HEK293 (cell line): ENCODE data around the gene PTP4A1.

Experiments used
- CTCF ChIA-PET: fragments of 350-600 bp; formaldehyde crosslinking; extraction: SDS; loops from one replicate; lab custom pipeline; 2021; ENCODE audit warnings: antibody characterized with exemption; lab: Yijun Ruan, JAX
- POLR2A ChIA-PET: fragments of 300-600 bp; formaldehyde crosslinking; extraction: SDS; loops from one replicate; lab custom pipeline; 2020; ENCODE audit warnings: antibody characterized with exemption, inconsistent platforms; lab: Yijun Ruan, JAX
- H3K27ac ChIP-seq: fragments of 200-500 bp; sonication (Bioruptor generic); 2 replicates; pipeline ENCODE4 v1.5.1; 2014; ENCODE audit warnings: low read depth, low read length, control low read depth, inconsistent platforms; ENCODE audit errors: extremely low read depth
- H3K36me3 ChIP-seq, 2 experiments: fragments of 200-500 bp in 1 of 2; sonication (Bioruptor generic) in 1 of 2; 1 replicate in 1 of 2; 2 replicates in 1 of 2; pipeline ENCODE4 v1.5.1; 2014 to 2017; ENCODE audit warnings: inconsistent platforms in 2 of 2, low read length in 2 of 2; ENCODE audit not compliant: control insufficient read depth in 2 of 2, insufficient read depth in 1 of 2
- H3K4me1 ChIP-seq: fragments of 200-500 bp; sonication (Bioruptor generic); 2 replicates; pipeline ENCODE4 v1.5.1; 2014; ENCODE audit warnings: mild to moderate bottlenecking, low read length, inconsistent platforms; ENCODE audit not compliant: control insufficient read depth, insufficient read depth
- H3K4me3 ChIP-seq: 2 replicates; pipeline ENCODE4 v1.5.1; 2011; ENCODE audit warnings: low read depth, mild to moderate bottlenecking, control low read depth, low read length, moderate library complexity
- H3K9me3 ChIP-seq: fragments of 200-500 bp; sonication (Bioruptor generic); 2 replicates; pipeline ENCODE4 v1.5.1; 2014; ENCODE audit warnings: low read depth, low read length, inconsistent platforms; ENCODE audit not compliant: control insufficient read depth, insufficient read depth
- KLF9 ChIP-seq: fragments of 450-650 bp; formaldehyde crosslinking; IDR thresholded peaks from 2 replicates; pipeline ENCODE4 v1.5.1; 2016; ENCODE audit warnings: missing biosample characterization, missing genetic modification characterization, low read depth
- ZFP41 ChIP-seq: fragments of 450-650 bp; formaldehyde crosslinking; IDR thresholded peaks from 2 replicates; pipeline ENCODE4 v1.5.1; 2016; ENCODE audit warnings: missing biosample characterization, missing genetic modification characterization, borderline replicate concordance
- ZNF175 ChIP-seq: fragments of 450-650 bp; formaldehyde crosslinking; IDR thresholded peaks from 2 replicates; pipeline ENCODE4 v1.5.1; 2016; ENCODE audit warnings: missing biosample characterization, missing genetic modification characterization
- ZNF24 ChIP-seq: fragments of 450-650 bp; formaldehyde crosslinking; IDR thresholded peaks from 2 replicates; pipeline ENCODE4 v1.5.1; 2016; ENCODE audit warnings: missing biosample characterization, missing genetic modification characterization
- ZNF311 ChIP-seq: fragments of 450-650 bp; formaldehyde crosslinking; IDR thresholded peaks from 2 replicates; pipeline ENCODE4 v1.5.1; 2017; ENCODE audit warnings: missing biosample characterization, missing genetic modification characterization, borderline replicate concordance
- ZNF341 ChIP-seq: fragments of 450-650 bp; formaldehyde crosslinking; IDR thresholded peaks from 2 replicates; pipeline ENCODE4; 2016; ENCODE audit warnings: low read depth, missing biosample characterization, missing genetic modification characterization
- ZNF501 ChIP-seq: fragments of 450-650 bp; formaldehyde crosslinking; IDR thresholded peaks from 2 replicates; pipeline ENCODE4 v1.5.1; 2016; ENCODE audit warnings: missing biosample characterization, missing genetic modification characterization
- ZNF660 ChIP-seq: fragments of 450-650 bp; IDR thresholded peaks from 2 replicates; pipeline ENCODE4 v1.5.1; 2018; ENCODE audit warnings: missing biosample characterization, mild to moderate bottlenecking, missing genetic modification characterization
- ZNF677 ChIP-seq: fragments of 450-650 bp; IDR thresholded peaks from 2 replicates; pipeline ENCODE4 v1.5.0; 2018; ENCODE audit warnings: missing biosample characterization, mild to moderate bottlenecking, missing genetic modification characterization, moderate library complexity
- ZNF707 ChIP-seq: fragments of 450-650 bp; formaldehyde crosslinking; IDR thresholded peaks from 2 replicates; pipeline ENCODE4 v1.5.1; 2016; ENCODE audit warnings: missing biosample characterization, missing genetic modification characterization
- TF ChIP-seq, protein P1 (sequence below): IDR thresholded peaks from 2 replicates; pipeline ENCODE4 v1.6.1; 2011; ENCODE audit warnings: mild to moderate bottlenecking, low read depth, low read length, borderline replicate concordance
- TF ChIP-seq, protein P2 (sequence below): fragments of 450-650 bp; formaldehyde crosslinking; IDR thresholded peaks from 2 replicates; pipeline ENCODE4 v1.5.1; 2016; ENCODE audit warnings: missing biosample characterization, missing genetic modification characterization, low read depth
- TF ChIP-seq, protein P3 (sequence below): fragments of 450-650 bp; formaldehyde crosslinking; optimal IDR thresholded peaks from 2 replicates; pipeline ENCODE3; 2016; ENCODE audit warnings: missing biosample characterization, mild to moderate bottlenecking, missing genetic modification characterization
- TF ChIP-seq, protein P4 (sequence below): fragments of 450-650 bp; formaldehyde crosslinking; IDR thresholded peaks from 2 replicates; pipeline ENCODE4 v1.5.1; 2016; ENCODE audit warnings: missing biosample characterization, missing genetic modification characterization
- TF ChIP-seq, protein P5 (sequence below): fragments of 450-650 bp; formaldehyde crosslinking; IDR thresholded peaks from 2 replicates; pipeline ENCODE4 v1.5.1; 2016; ENCODE audit warnings: missing biosample characterization, missing genetic modification characterization, low read depth
- TF ChIP-seq, protein P6 (sequence below): fragments of 450-650 bp; formaldehyde crosslinking; IDR thresholded peaks from 2 replicates; pipeline ENCODE4 v1.5.1; 2017; ENCODE audit warnings: missing biosample characterization, missing genetic modification characterization
- TF ChIP-seq, protein P7 (sequence below): fragments of 450-650 bp; formaldehyde crosslinking; IDR thresholded peaks from 2 replicates; pipeline ENCODE4 v1.5.1; 2016; ENCODE audit warnings: missing biosample characterization, missing genetic modification characterization

The PTP4A1 gene

DNA sequence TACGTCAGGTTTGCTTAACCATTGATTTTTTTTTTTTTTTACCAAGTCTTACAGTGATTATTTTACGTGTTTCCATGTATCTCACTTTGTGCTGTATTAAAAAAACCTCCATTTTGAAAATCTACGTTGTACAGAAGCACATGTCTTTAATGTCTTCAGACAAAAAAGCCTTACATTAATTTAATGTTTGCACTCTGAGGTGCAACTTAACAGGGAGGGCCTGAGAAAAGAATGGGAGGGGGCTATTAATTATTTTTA lies 8.4 kb downstream of the PTP4A1 start (continued):
- TF ChIP-seq, protein P1, sequence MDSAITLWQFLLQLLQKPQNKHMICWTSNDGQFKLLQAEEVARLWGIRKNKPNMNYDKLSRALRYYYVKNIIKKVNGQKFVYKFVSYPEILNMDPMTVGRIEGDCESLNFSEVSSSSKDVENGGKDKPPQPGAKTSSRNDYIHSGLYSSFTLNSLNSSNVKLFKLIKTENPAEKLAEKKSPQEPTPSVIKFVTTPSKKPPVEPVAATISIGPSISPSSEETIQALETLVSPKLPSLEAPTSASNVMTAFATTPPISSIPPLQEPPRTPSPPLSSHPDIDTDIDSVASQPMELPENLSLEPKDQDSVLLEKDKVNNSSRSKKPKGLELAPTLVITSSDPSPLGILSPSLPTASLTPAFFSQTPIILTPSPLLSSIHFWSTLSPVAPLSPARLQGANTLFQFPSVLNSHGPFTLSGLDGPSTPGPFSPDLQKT: no peak
- TF ChIP-seq, all 188 proteins: peak for 0

DNA sequence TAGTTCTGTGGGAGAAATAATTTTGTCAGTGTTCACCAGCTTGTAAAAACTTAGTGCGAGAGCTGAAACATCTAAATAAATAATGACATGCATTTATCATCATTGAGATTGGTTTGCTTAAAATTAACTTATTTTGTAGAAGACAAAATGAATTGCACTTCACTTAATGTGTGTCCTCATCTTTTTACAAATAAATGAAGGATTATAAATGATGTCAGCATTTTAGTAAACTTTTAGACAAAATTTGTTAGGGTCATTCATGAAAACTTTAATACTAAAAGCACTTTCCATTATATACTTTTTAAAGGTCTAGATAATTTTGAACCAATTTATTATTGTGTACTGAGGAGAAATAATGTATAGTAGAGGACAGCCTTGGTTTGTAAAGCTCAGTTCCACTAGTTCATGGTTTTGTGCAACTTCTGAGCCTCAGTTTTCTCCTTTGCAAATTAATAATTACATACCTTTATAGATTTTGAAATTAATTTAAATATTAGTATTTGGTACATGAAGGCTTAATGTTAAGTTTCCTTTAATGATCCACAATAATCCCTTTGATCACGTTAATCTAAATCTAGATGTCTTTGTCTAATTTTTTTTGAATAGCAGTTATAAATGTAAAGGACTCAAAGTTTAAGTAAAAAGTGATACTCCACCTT lies 9.2 kb downstream of the PTP4A1 start:
- TF ChIP-seq, protein P2, sequence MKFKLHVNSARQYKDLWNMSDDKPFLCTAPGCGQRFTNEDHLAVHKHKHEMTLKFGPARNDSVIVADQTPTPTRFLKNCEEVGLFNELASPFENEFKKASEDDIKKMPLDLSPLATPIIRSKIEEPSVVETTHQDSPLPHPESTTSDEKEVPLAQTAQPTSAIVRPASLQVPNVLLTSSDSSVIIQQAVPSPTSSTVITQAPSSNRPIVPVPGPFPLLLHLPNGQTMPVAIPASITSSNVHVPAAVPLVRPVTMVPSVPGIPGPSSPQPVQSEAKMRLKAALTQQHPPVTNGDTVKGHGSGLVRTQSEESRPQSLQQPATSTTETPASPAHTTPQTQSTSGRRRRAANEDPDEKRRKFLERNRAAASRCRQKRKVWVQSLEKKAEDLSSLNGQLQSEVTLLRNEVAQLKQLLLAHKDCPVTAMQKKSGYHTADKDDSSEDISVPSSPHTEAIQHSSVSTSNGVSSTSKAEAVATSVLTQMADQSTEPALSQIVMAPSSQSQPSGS (tag by site-specific recombination): peak; percentile 59
- TF ChIP-seq, protein P3, sequence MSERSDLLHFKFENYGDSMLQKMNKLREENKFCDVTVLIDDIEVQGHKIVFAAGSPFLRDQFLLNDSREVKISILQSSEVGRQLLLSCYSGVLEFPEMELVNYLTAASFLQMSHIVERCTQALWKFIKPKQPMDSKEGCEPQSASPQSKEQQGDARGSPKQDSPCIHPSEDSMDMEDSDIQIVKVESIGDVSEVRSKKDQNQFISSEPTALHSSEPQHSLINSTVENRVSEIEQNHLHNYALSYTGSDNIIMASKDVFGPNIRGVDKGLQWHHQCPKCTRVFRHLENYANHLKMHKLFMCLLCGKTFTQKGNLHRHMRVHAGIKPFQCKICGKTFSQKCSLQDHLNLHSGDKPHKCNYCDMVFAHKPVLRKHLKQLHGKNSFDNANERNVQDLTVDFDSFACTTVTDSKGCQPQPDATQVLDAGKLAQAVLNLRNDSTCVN (tag by site-specific recombination): no peak
- TF ChIP-seq, all 188 proteins: peak for 1
- Histone ChIP-seq H3K36me3 (peaks cover 64 to 71% of the 10 kb centered on the region in 2 experiments), H3K27ac (no peak overlapping the region), H3K9me3 (no peaks in the 10 kb centered on the region), H3K4me1 (0 out of 2 replicates have a peak, but pooled peaks cover under 1% of the 10 kb centered on the region), H3K4me3 (no peak overlapping the region)
- ChIA-PET POLR2A (interaction anchor here (0.6 to 1.2 kb wide), 2 partner anchors 15 to 54 kb away, joined by 3 to 5 read pairs; partner anchors contain the start of gene PHF3), CTCF (interaction anchor here (0.6 to 2.1 kb wide), 5 partner anchors 16 to 229 kb away, joined by 3 to 6 read pairs (median 5); no protein-coding TSS in a partner anchor)

DNA sequence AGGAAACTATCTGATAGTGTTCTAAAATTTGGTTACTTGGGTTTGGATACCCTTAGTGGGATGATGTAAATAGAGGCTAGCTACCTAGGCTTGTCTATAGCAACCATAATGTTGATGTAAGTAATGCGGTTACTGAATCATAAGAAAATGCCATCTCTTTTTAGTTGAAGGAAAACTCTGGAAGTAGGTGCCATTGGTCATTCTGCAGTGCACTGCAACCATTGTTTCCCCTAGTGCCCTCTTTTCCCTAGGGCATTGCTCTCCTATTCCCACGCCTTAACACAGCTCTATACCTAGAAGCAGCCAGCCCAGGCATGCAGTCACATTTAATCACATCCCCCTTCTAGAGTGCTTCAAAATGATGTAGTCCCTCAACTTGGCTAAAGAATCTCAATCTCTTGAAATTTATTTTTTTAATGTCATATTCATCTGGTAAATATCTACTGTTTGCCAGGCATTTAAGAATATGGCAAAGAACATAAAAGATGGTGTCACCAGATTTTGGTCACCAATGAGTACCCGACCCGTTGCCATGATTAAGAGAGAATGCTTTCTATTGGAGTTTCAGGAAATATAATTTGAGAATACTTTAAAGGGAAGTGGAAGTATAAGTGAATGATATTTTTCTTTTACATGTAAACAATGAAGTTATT lies 10.4 kb downstream of the PTP4A1 start:
- CTCF ChIA-PET: interaction anchor here (2.3 to 2.7 kb wide), 3 partner anchors 9 to 230 kb away, joined by 8 to 23 read pairs (median 13); no protein-coding TSS in a partner anchor
- no peak for TF ChIP-seq ZNF707 (tag by site-specific recombination)
- no peak for TF ChIP-seq ZNF311 (tag by site-specific recombination)
- TF ChIP-seq ZNF24: no peak
- TF ChIP-seq, protein P4, sequence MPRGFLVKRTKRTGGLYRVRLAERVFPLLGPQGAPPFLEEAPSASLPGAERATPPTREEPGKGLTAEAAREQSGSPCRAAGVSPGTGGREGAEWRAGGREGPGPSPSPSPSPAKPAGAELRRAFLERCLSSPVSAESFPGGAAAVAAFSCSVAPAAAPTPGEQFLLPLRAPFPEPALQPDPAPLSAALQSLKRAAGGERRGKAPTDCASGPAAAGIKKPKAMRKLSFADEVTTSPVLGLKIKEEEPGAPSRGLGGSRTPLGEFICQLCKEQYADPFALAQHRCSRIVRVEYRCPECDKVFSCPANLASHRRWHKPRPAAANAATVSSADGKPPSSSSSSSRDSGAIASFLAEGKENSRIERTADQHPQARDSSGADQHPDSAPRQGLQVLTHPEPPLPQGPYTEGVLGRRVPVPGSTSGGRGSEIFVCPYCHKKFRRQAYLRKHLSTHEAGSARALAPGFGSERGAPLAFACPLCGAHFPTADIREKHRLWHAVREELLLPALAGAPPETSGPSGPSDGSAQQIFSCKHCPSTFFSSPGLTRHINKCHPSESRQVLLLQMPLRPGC (tag by site-specific recombination): no peak
- TF ChIP-seq ZNF501 (tag by site-specific recombination): no peak
- TF ChIP-seq, protein P5, sequence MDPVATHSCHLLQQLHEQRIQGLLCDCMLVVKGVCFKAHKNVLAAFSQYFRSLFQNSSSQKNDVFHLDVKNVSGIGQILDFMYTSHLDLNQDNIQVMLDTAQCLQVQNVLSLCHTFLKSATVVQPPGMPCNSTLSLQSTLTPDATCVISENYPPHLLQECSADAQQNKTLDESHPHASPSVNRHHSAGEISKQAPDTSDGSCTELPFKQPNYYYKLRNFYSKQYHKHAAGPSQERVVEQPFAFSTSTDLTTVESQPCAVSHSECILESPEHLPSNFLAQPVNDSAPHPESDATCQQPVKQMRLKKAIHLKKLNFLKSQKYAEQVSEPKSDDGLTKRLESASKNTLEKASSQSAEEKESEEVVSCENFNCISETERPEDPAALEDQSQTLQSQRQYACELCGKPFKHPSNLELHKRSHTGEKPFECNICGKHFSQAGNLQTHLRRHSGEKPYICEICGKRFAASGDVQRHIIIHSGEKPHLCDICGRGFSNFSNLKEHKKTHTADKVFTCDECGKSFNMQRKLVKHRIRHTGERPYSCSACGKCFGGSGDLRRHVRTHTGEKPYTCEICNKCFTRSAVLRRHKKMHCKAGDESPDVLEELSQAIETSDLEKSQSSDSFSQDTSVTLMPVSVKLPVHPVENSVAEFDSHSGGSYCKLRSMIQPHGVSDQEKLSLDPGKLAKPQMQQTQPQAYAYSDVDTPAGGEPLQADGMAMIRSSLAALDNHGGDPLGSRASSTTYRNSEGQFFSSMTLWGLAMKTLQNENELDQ (tag by site-specific recombination): no peak
- no peak for TF ChIP-seq ZFP41
- TF ChIP-seq ZNF677 (tag by site-specific recombination): no peak
- TF ChIP-seq ZNF660 (tag by site-specific recombination): no peak
- TF ChIP-seq, protein P6, sequence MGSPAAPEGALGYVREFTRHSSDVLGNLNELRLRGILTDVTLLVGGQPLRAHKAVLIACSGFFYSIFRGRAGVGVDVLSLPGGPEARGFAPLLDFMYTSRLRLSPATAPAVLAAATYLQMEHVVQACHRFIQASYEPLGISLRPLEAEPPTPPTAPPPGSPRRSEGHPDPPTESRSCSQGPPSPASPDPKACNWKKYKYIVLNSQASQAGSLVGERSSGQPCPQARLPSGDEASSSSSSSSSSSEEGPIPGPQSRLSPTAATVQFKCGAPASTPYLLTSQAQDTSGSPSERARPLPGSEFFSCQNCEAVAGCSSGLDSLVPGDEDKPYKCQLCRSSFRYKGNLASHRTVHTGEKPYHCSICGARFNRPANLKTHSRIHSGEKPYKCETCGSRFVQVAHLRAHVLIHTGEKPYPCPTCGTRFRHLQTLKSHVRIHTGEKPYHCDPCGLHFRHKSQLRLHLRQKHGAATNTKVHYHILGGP (tag by site-specific recombination): no peak
- no peak for TF ChIP-seq ZNF341
- TF ChIP-seq ZNF175 (tag by site-specific recombination): no peak
- TF ChIP-seq KLF9 (tag by site-specific recombination): no peak
- TF ChIP-seq, protein P7, sequence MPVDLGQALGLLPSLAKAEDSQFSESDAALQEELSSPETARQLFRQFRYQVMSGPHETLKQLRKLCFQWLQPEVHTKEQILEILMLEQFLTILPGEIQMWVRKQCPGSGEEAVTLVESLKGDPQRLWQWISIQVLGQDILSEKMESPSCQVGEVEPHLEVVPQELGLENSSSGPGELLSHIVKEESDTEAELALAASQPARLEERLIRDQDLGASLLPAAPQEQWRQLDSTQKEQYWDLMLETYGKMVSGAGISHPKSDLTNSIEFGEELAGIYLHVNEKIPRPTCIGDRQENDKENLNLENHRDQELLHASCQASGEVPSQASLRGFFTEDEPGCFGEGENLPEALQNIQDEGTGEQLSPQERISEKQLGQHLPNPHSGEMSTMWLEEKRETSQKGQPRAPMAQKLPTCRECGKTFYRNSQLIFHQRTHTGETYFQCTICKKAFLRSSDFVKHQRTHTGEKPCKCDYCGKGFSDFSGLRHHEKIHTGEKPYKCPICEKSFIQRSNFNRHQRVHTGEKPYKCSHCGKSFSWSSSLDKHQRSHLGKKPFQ (tag by site-specific recombination): no peak

More for the DNA sequence above, 10.4 kb downstream of the PTP4A1 start:
- Histone ChIP-seq H3K4me1 (no peaks in the 10 kb centered on the region), H3K27ac (no peak overlapping the region), H3K36me3 (peaks cover 52 to 60% of the 10 kb centered on the region in 2 experiments), H3K4me3 (no peak overlapping the region), H3K9me3 (no peaks in the 10 kb centered on the region)
- POLR2A ChIA-PET: interaction anchor here (1.7 kb wide), 1 partner anchor 9 kb away, joined by 7 read pairs; no protein-coding TSS in a partner anchor
